HFFc6 (cell line): ENCODE measurements around the gene SNRPA1. TPM values are rescaled to one million over a fixed set of nuclear protein-coding genes. Genes with fewer than 3 reads are reported as not detected.

Experiments used
- DNase-seq: peaks from one replicate; pipeline ENCODE4 v3.0.0-alpha.2; 2018
- H3K27ac Mint-ChIP-seq: 2 replicates; pipeline ENCODE4 v1.8.0; 2020; ENCODE audit warnings: mild to moderate bottlenecking, mixed read lengths
- H3K27me3 Mint-ChIP-seq: 2 replicates; pipeline ENCODE4 v1.8.0; 2021; ENCODE audit warnings: mild to moderate bottlenecking, moderate library complexity, mixed read lengths; ENCODE audit not compliant: insufficient read depth
- H3K36me3 Mint-ChIP-seq: 2 replicates; pipeline ENCODE4 v1.8.0; 2021; ENCODE audit warnings: low read depth, mixed read lengths
- H3K4me1 Mint-ChIP-seq: 2 replicates; pipeline ENCODE4 v1.8.0; 2020; ENCODE audit warnings: low read depth, mixed read lengths
- H3K4me3 Mint-ChIP-seq: 2 replicates; pipeline ENCODE4 v1.8.0; 2020; ENCODE audit warnings: mild to moderate bottlenecking, moderate library complexity, mixed read lengths
- H3K9me3 Mint-ChIP-seq: 2 replicates; pipeline ENCODE4 v1.8.0; 2020; ENCODE audit warnings: mild to moderate bottlenecking, mixed read lengths
- total RNA-seq, 6 experiments: library from RNA; stranded (reverse); fragmentation: NEBNext Ultra II Directional; extraction: Animal tissue kit (Norgen Biotek cat#: 25700); gene quantifications; 2 replicates in 1 of 6; 3 replicates in 5 of 6; pipeline ENCODE4 v1.2.3, GENCODE V29; 2021
- TF ChIP-seq, protein P1 (sequence below): fragments of 200-600 bp; sonication (generic); IDR thresholded peaks from 2 replicates; pipeline ENCODE4 v1.5.0; 2021; ENCODE audit warnings: antibody characterized with exemption, mild to moderate bottlenecking

The SNRPA1 gene
- total RNA-seq, 6 experiments from 2014 or later, result 54.9 to 78.8 (median 64.5) TPM

DNA sequence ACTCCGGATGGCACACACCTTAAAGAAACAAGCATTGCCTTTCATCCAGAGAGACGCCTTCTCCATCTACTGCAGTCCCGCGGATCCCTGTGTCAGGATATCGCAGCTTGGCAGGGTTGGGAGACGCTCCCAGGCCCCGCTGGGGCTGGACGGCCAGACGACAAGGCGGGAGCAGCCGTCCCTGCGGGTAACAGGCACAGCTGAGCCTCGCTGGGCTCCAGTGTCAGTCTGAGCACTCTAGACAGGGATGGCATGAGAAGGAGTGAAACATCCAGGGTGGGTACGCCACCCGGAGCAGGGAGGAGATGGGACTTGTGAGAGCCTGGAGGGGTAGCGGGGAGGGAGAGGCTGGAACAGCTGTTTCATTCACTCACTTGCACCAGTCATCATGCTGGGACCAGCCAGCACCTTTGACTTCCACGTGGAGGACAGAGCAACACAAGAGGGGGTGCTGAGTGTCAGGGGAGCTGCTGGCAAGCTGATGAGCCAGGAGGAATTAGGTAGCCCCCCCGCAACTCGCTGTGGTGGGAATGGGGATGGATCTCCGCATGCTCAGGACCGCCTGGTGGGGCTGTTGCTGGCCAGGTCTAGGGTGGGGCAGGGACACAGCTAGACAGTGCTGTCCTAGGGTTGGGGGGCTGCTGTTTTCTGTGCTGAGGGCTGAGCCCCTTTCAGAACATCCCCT lies 31.6 kb upstream of the SNRPA1 start:
- H3K4me3 Mint-ChIP-seq, result no peak overlapping the region
- DNase-seq, result no peak
- H3K36me3 Mint-ChIP-seq, result no peaks in the 10 kb centered on the region
- H3K27ac Mint-ChIP-seq, result no peak overlapping the region
- no peaks in the 10 kb centered on the region for H3K9me3 Mint-ChIP-seq
- TF ChIP-seq, protein P1, sequence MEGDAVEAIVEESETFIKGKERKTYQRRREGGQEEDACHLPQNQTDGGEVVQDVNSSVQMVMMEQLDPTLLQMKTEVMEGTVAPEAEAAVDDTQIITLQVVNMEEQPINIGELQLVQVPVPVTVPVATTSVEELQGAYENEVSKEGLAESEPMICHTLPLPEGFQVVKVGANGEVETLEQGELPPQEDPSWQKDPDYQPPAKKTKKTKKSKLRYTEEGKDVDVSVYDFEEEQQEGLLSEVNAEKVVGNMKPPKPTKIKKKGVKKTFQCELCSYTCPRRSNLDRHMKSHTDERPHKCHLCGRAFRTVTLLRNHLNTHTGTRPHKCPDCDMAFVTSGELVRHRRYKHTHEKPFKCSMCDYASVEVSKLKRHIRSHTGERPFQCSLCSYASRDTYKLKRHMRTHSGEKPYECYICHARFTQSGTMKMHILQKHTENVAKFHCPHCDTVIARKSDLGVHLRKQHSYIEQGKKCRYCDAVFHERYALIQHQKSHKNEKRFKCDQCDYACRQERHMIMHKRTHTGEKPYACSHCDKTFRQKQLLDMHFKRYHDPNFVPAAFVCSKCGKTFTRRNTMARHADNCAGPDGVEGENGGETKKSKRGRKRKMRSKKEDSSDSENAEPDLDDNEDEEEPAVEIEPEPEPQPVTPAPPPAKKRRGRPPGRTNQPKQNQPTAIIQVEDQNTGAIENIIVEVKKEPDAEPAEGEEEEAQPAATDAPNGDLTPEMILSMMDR, result no peak
- H3K27me3 Mint-ChIP-seq, result peaks cover 46% of the 10 kb centered on the region
- no peaks in the 10 kb centered on the region for H3K4me1 Mint-ChIP-seq

DNA sequence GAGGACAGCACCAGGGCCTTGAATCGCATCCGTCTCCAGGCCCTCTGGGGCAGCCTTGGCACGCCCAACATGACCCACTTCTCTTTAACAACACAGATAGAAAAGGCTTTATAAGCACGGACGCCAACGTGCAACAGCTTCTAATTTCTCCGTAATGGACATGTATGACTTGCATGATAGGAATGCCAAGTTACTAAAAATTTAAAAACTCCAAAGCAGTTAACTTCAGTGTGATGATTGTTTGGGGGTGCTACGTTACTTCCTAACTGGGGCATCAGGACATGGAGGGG lies 30.9 kb upstream of the SNRPA1 start:
- TF ChIP-seq, protein P1, result no peak
- H3K4me3 Mint-ChIP-seq, result no peak overlapping the region
- no peaks in the 10 kb centered on the region for H3K36me3 Mint-ChIP-seq
- peaks cover 1% of the 10 kb centered on the region; the same call in 1 of the 2 replicates for H3K4me1 Mint-ChIP-seq
- DNase-seq, result no peak
- H3K27ac Mint-ChIP-seq, result no peak overlapping the region
- peaks cover 46% of the 10 kb centered on the region for H3K27me3 Mint-ChIP-seq
- H3K9me3 Mint-ChIP-seq, result no peaks in the 10 kb centered on the region

DNA sequence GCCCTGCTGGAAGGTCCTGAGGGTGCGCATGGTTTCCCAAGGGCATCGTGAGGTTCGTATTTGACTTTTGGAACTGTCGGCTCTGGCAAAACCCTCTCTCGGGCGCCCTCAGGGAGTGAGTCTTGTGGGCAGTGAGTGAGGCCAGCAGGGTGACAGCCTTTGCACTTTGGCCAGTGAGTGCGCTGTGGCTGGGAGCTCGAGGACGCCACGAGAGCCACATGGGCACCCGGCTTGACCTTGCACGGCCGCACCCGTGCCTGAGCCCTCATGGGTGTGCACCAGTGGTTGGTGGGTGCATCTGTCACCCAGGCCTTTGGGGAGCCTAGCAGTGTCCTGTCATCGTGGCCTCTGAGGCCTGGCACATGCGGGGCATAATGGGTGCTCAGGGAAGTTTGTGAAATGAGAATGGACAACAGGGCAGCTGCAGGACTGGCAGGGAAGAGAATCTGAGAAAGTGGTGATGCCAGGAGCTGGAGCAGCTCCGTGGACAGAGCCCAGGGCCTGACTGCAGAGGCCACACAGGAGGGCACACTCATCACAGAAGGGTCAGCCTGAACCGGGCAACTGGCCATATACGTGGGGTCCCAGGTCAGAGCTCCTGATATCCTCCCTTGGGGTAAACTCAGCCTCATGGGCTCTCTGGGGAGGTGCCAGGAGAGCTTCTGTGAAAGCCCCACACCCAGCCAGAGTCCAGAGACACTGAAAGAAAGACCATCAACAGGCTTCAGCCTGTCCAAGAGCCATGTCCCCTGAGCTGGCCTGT lies 30.4 kb upstream of the SNRPA1 start:
- Mint-ChIP-seq H3K27me3 (peaks cover 51% of the 10 kb centered on the region), H3K4me1 (peaks cover 7% of the 10 kb centered on the region; the same call in 1 of the 2 replicates), H3K4me3 (no peak overlapping the region), H3K9me3 (no peaks in the 10 kb centered on the region), H3K27ac (no peak overlapping the region), H3K36me3 (no peaks in the 10 kb centered on the region)
- TF ChIP-seq, protein P1, result no peak
- DNase-seq, result no peak

DNA sequence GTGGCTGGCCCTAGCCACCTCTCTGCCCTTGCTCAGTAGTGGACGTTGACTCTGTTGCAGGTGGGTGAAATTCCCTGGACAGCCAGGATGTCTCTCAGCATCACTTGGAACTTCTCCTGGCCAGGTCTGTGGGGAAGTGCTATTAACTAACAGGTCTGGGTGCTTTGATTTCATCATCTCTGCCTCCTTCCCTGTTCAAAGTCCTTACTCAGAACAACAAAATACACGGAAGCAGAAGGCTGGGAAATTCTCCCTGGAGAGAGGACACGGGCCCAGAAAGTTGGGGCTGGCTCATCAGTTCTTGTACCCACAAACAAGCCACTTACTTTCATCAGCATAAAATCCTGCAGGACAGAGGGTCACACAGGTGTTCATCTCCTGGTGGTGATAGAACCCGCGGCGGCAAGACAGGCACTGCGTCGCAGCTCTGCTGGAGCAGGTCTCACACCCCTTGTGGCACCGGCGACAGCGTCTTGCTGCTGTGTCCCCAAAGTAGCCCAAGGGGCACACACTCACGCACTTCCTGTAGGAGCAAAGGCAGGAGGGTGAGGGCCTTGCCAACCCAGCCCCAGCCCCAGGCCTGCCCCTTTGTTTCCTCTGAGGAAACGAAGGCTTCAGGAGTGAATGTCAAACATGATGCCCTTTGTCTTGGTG lies 29.6 kb upstream of the SNRPA1 start:
- no peak overlapping the region for H3K27ac Mint-ChIP-seq
- no peak for DNase-seq
- TF ChIP-seq, protein P1, result no peak
- peaks cover 9% of the 10 kb centered on the region; the same call in 1 of the 2 replicates for H3K4me1 Mint-ChIP-seq
- H3K9me3 Mint-ChIP-seq, result no peaks in the 10 kb centered on the region
- H3K4me3 Mint-ChIP-seq, result no peak overlapping the region
- no peaks in the 10 kb centered on the region for H3K36me3 Mint-ChIP-seq
- peaks cover 53% of the 10 kb centered on the region for H3K27me3 Mint-ChIP-seq

DNA sequence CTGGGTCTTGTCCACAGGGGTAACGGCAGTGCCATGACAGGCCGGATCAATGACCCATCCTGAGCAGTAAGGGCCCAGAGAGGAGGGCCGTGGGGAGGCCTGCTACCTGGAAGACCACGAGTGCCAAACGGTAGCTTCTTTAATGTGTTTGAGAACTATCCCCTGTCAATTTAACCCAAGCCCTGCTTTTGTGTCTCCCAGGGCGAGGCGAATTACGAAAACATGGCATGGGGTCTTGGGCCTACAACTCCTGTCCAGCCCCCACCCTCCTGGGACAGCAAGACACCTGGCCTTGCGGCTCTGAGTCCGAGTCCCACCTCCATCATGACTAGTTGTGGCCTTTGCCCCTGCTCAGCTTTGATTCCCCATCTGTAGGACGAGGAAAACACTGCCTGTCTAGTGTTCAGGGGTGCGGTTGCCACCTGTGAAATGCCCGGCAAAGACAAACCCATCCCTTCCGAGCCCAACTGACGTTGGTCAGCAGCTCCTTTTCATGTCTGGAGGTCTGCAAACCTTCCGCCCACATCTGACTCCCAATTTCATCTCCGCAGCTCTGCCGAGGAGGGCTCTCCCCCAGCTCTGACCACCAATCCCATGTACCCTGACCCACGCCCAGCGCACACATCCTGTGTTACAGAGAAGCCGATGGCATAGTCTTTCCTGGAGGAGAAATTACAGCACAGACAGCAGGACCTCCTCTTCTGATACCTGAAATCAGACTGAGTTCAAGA lies 28.9 kb upstream of the SNRPA1 start:
- no peaks in the 10 kb centered on the region for H3K9me3 Mint-ChIP-seq
- no peak overlapping the region for H3K4me3 Mint-ChIP-seq
- H3K27ac Mint-ChIP-seq, result no peak overlapping the region
- DNase-seq, result no peak
- no peaks in the 10 kb centered on the region for H3K36me3 Mint-ChIP-seq
- peaks cover 9% of the 10 kb centered on the region; the same call in 1 of the 2 replicates for H3K4me1 Mint-ChIP-seq
- H3K27me3 Mint-ChIP-seq, result peaks cover 54% of the 10 kb centered on the region
- TF ChIP-seq, protein P1, result no peak
